Measurements from ENCODE around the gene MYOZ3. TPM values are rescaled to one million over a fixed set of nuclear protein-coding genes. Genes with fewer than 3 reads are reported as not detected.

The MYOZ3 gene
- polyA plus RNA-seq, 1 donor from 2014 or later: not detected

GRCh38 chr5:150638053-150638444, 23.0 kb upstream of the MYOZ3 start:
- H3K9me3 ChIP-seq (ENCODE audit: low read length): no peaks in the 10 kb centered on the region
- no peaks in the 10 kb centered on the region for H3K9me2 ChIP-seq (ENCODE audit: insufficient read depth, low read length)
- no peak overlapping the region for H3K27ac ChIP-seq (ENCODE audit: low read length)
- H3F3A ChIP-seq (ENCODE audit: insufficient read depth, low read length, poor library complexity, severe bottlenecking): no peaks in the 10 kb centered on the region
- TF ChIP-seq SMC3 (conservative IDR thresholded peaks at IDR 0.05; ENCODE audit: poor library complexity) (no peak), TAF1 (IDR thresholded peaks at IDR 0.05; ENCODE audit: low read depth) (no peak), EZH2 (IDR thresholded peaks at IDR 0.05; ENCODE audit: borderline replicate concordance, insufficient read depth, low read length, poor library complexity, severe bottlenecking) (no peak), RAD21 (conservative IDR thresholded peaks at IDR 0.05) (no peak), REST (IDR thresholded peaks at IDR 0.05; ENCODE audit: borderline replicate concordance) (no peak), POLR2AphosphoS5 (IDR thresholded peaks at IDR 0.05) (no peak), MXI1 (conservative IDR thresholded peaks at IDR 0.05; ENCODE audit: poor library complexity, severe bottlenecking) (no peak), EP300 (conservative IDR thresholded peaks at IDR 0.05; ENCODE audit: poor library complexity, severe bottlenecking) (no peak), CTCF (IDR thresholded peaks at IDR 0.05; ENCODE audit: poor library complexity, severe bottlenecking) (no peak)
- H2AFZ ChIP-seq (ENCODE audit: low read depth, low read length): no peak overlapping the region
- H3K4me2 ChIP-seq (ENCODE audit: low read length): no peak overlapping the region
- H4K20me1 ChIP-seq (ENCODE audit: insufficient read depth): no peaks in the 10 kb centered on the region
- H3K4me3 ChIP-seq (ENCODE audit: low read length): no peak overlapping the region
- H3K79me2 ChIP-seq (replicated peaks; ENCODE audit: insufficient read depth, low read length): no peaks in the 10 kb centered on the region
- H3K27me3 ChIP-seq (ENCODE audit: insufficient read depth, low read depth, low read length): no peaks in the 10 kb centered on the region
- no peak overlapping the region for H3K9ac ChIP-seq (ENCODE audit: low read length)
- no peaks in the 10 kb centered on the region for H3K36me3 ChIP-seq (ENCODE audit: insufficient read depth, low read length)

GRCh38 chr5:150638488-150639376, 22.3 kb upstream of the MYOZ3 start:
- Histone ChIP-seq H4K20me1 (ENCODE audit: insufficient read depth) (no peaks in the 10 kb centered on the region), H3K9ac (ENCODE audit: low read length) (no peak overlapping the region), H3K79me2 (replicated peaks; ENCODE audit: insufficient read depth, low read length) (no peaks in the 10 kb centered on the region), H3K27me3 (ENCODE audit: insufficient read depth, low read depth, low read length) (no peaks in the 10 kb centered on the region), H3F3A (ENCODE audit: insufficient read depth, low read length, poor library complexity, severe bottlenecking) (no peaks in the 10 kb centered on the region), H3K36me3 (ENCODE audit: insufficient read depth, low read length) (no peaks in the 10 kb centered on the region), H3K4me2 (ENCODE audit: low read length) (no peak overlapping the region), H2AFZ (ENCODE audit: low read depth, low read length) (no peak overlapping the region), H3K9me3 (ENCODE audit: low read length) (no peaks in the 10 kb centered on the region), H3K4me3 (ENCODE audit: low read length) (no peak overlapping the region), H3K9me2 (ENCODE audit: insufficient read depth, low read length) (no peaks in the 10 kb centered on the region), H3K27ac (ENCODE audit: low read length) (no peak overlapping the region)
- no peak for TF ChIP-seq RAD21 (conservative IDR thresholded peaks at IDR 0.05)
- no peak for TF ChIP-seq TAF1 (IDR thresholded peaks at IDR 0.05; ENCODE audit: low read depth)
- no peak for TF ChIP-seq CTCF (IDR thresholded peaks at IDR 0.05; ENCODE audit: poor library complexity, severe bottlenecking)
